Measurements from ENCODE around the gene GAB1. TPM values are rescaled to one million over a fixed set of nuclear protein-coding genes. Genes with fewer than 3 reads are reported as not detected.

The GAB1 gene
- total RNA-seq, 1 experiment from 2014 or later, result 8.8 TPM

- CTCF ChIA-PET, result interaction anchor here (0.7 kb wide), 1 partner anchor 108 kb away, joined by 3 read pairs; no protein-coding TSS in a partner anchor
- peaks cover 14% of the 10 kb centered on the region for H3K4me1 Mint-ChIP-seq (ENCODE audit: low read depth, unreplicated experiment)
Measured at GRCh38 chr4:143389579-143390195, 53.0 kb downstream of the GAB1 start.

GRCh38 chr4:143390764-143391163 lies 54.1 kb downstream of the GAB1 start:
- H3K36me3 Mint-ChIP-seq (ENCODE audit: insufficient read depth, unreplicated experiment), result no peaks in the 10 kb centered on the region
- DNase-seq, result no peak
- no peaks in the 10 kb centered on the region for H3K9me3 Mint-ChIP-seq (ENCODE audit: low read depth, unreplicated experiment)
- H3K27ac Mint-ChIP-seq (ENCODE audit: unreplicated experiment), result no peak overlapping the region
- no peak for TF ChIP-seq CTCF (IDR thresholded peaks at IDR 0.05; ENCODE audit: unreplicated experiment)
- no peak overlapping the region for H3K4me3 Mint-ChIP-seq (ENCODE audit: low read depth, unreplicated experiment)
- no TSS peak for BruUV-seq (replicated peaks)
- intact Hi-C loops (cut with micrococcal nuclease; ENCODE audit: unreplicated experiment), result loop anchor here (2.0 kb wide), 1 partner anchor 62 kb away; no protein-coding TSS in a partner anchor
- CTCF ChIA-PET, result no interaction called here
- no peaks in the 10 kb centered on the region for H3K27me3 Mint-ChIP-seq (ENCODE audit: unreplicated experiment)
- H3K4me1 Mint-ChIP-seq (ENCODE audit: low read depth, unreplicated experiment), result peaks cover 14% of the 10 kb centered on the region

More at GRCh38 chr4:143389579-143390195, 53.0 kb downstream of the GAB1 start:
- no TSS peak for BruUV-seq (replicated peaks)
- Mint-ChIP-seq H3K9me3 (ENCODE audit: low read depth, unreplicated experiment) (no peaks in the 10 kb centered on the region), H3K27me3 (ENCODE audit: unreplicated experiment) (no peaks in the 10 kb centered on the region), H3K27ac (ENCODE audit: unreplicated experiment) (no peak overlapping the region), H3K36me3 (ENCODE audit: insufficient read depth, unreplicated experiment) (no peaks in the 10 kb centered on the region), H3K4me3 (ENCODE audit: low read depth, unreplicated experiment) (no peak overlapping the region)
- TF ChIP-seq CTCF (IDR thresholded peaks at IDR 0.05; ENCODE audit: unreplicated experiment), result no peak
- intact Hi-C loops (cut with micrococcal nuclease; ENCODE audit: unreplicated experiment), result loop anchor here (2.0 kb wide), 1 partner anchor 63 kb away; no protein-coding TSS in a partner anchor
- no peak for DNase-seq

- no peak overlapping the region for H3K27ac Mint-ChIP-seq (ENCODE audit: unreplicated experiment)
- BruUV-seq (replicated peaks), result no TSS peak
- no peak overlapping the region for H3K4me3 Mint-ChIP-seq (ENCODE audit: low read depth, unreplicated experiment)
- H3K36me3 Mint-ChIP-seq (ENCODE audit: insufficient read depth, unreplicated experiment), result no peaks in the 10 kb centered on the region
- peaks cover 15% of the 10 kb centered on the region for H3K4me1 Mint-ChIP-seq (ENCODE audit: low read depth, unreplicated experiment)
- CTCF ChIA-PET, result no interaction called here
- H3K27me3 Mint-ChIP-seq (ENCODE audit: unreplicated experiment), result no peaks in the 10 kb centered on the region
- DNase-seq, result no peak
- TF ChIP-seq CTCF (IDR thresholded peaks at IDR 0.05; ENCODE audit: unreplicated experiment), result no peak
- no peaks in the 10 kb centered on the region for H3K9me3 Mint-ChIP-seq (ENCODE audit: low read depth, unreplicated experiment)
- intact Hi-C loops (cut with micrococcal nuclease; ENCODE audit: unreplicated experiment), result loop anchor here (2.0 kb wide), 1 partner anchor 62 kb away; no protein-coding TSS in a partner anchor
Measured at GRCh38 chr4:143391261-143391660, 54.6 kb downstream of the GAB1 start.

- CTCF ChIA-PET, result no interaction called here
- Mint-ChIP-seq H3K9me3 (ENCODE audit: low read depth, unreplicated experiment) (no peaks in the 10 kb centered on the region), H3K27me3 (ENCODE audit: unreplicated experiment) (no peaks in the 10 kb centered on the region), H3K4me3 (ENCODE audit: low read depth, unreplicated experiment) (no peak overlapping the region), H3K4me1 (ENCODE audit: low read depth, unreplicated experiment) (peaks cover 22% of the 10 kb centered on the region), H3K36me3 (ENCODE audit: insufficient read depth, unreplicated experiment) (no peaks in the 10 kb centered on the region), H3K27ac (ENCODE audit: unreplicated experiment) (no peak overlapping the region)
- no peak for TF ChIP-seq CTCF (IDR thresholded peaks at IDR 0.05; ENCODE audit: unreplicated experiment)
- DNase-seq, result no peak
- BruUV-seq (replicated peaks), result no TSS peak
- intact Hi-C loops (cut with micrococcal nuclease; ENCODE audit: unreplicated experiment), result loop anchor here (2.0 kb wide), 1 partner anchor 61 kb away; no protein-coding TSS in a partner anchor
Measured at GRCh38 chr4:143391895-143392294, 55.2 kb downstream of the GAB1 start.
